Measurements from ENCODE around the gene KLB.

The KLB gene

GRCh38 chr4:39466747-39467146, 60.0 kb downstream of the KLB start:
- no peak for DNase-seq

GRCh38 chr4:39467464-39467863, 60.7 kb downstream of the KLB start:
- no peak for DNase-seq

- peak; percentile 85 for DNase-seq
These were observed 62.8 kb downstream of the KLB start for GRCh38 chr4:39469429-39470077.

DNA sequence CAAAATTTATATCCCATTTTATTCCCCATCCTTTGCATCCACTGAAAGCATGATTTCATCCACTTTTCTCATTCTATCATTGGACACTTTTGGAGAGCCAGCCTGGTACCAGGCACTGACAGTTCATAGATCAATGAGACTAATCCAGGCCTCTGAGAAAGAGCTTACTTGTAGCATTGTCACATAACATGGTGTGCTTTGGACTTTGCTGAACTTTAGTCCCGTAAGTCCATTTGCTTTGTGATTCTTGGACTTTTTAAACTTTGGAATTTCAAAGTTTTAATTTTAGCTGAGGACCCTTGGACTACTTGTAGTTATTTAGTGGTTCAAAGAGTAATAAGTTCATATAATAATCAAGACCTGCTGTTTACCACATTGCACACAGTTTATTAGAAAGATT, 63.7 kb downstream of the KLB start:
- DNase-seq = no peak

- DNase-seq = no peak
These were observed 65.7 kb downstream of the KLB start for GRCh38 chr4:39472396-39472795.

GRCh38 chr4:39476187-39476895, 69.6 kb downstream of the KLB start:
- no peak for DNase-seq

GRCh38 chr4:39480251-39480650, 73.5 kb downstream of the KLB start:
- no peak for DNase-seq

DNA sequence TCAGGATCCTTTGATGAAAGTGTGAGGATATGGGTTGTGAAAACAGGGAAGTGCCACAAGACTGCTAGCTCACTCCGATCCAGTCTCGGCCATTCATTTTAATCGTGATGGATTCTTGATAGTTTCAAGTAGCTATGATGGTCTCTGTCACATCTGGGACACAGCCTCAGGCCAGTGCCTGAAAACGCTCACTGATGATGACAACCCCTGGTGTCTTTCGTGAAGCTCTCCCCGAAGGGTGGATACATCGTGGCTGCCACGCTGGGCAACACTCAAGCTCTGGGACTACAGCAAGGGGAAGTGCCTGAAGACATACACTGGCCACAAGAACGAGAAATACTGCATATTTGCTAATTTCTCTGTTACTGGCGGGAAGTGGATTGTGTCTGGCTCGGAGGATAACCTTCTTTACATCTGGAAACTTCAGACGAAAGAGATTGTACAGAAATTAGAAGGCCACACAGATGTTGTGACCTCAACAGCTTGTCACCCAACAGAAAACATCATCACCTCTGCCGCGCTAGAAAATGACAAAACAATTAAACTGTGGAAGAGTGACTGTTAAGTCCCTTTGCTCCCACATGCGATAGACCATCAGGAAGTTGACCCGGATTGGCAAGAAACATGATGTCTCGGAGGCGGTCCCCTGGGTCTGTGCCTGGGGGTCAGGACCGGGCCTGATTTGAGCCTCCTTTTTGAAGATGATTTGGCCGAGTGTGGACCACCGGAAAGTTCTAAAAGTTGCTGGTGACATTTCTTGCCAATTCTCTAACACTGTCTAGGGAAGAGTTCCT, 74.4 kb downstream of the KLB start:
- DNase-seq = no peak

GRCh38 chr4:39484582-39485272, 78.0 kb downstream of the KLB start:
- DNase-seq = no peak

DNA sequence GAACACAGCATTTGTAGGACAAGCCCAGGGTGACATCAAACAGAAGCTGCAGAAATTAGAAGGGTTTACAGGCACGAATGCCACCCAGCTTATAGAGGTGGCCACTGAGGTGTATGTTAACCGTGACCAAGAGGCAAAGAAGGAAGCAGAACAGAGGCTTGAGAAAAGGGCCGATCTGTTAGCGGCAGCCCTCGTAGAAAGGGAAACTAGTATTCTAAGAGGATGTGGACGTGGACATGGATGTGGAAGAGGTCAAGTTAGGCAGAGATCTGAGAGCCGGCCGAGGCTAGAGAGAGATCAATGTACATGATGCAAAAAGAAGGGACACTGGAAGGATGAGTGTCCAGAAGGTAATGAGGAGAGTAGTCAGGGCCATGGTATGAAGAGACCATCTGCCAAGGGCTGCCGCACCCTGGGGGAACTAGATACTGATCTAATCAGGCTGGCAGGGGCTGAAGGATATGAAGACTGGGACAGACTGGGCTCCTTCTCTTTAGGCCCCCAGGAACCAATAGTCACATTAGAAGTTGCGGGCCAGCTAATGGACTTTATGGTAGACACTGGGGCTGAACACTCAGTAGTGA, 79.6 kb downstream of the KLB start:
- no peak for DNase-seq

DNA sequence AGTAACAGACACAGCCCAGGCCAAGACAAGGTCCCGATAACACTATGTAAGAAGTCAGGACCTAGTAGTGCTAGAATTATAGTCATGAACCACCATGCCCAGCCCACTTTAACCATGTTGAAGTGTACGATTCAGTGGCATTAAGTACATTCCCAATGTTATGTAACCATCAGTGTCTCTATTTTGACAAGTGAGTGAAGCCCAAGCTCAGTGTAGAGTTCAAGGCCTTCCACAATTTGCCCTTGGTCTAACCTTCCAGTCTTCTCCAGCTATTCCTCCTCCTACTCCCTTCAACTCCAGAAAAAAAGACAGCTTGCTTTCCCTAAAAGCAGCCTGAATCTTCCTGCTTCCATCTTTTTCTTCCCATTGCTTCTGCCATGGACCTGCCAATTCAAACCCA, 83.6 kb downstream of the KLB start:
- no peak for DNase-seq

DNA sequence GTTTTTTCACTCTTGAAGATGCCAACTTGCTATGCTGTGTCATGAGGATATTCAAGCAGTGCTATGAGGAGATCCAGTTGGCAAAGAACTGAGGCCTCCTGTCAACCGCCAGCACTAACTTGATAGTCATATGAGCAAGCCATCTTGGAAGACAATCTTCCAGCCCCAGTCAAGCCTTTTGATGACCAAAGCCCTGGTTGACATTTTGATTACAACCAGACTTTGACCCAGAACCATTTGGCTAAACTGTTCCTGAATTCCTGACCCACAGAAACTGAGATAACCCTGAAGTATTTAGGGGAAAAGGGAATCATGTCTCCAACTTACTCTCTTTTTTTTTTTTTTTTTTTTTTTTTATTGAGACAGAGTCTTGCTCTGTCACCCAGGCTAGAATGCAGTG, 87.6 kb downstream of the KLB start:
- no peak for DNase-seq

GRCh38 chr4:39495446-39496213, 88.9 kb downstream of the KLB start:
- DNase-seq = peak; percentile 4

GRCh38 chr4:39497909-39498726, 91.4 kb downstream of the KLB start:
- no peak for DNase-seq

DNA sequence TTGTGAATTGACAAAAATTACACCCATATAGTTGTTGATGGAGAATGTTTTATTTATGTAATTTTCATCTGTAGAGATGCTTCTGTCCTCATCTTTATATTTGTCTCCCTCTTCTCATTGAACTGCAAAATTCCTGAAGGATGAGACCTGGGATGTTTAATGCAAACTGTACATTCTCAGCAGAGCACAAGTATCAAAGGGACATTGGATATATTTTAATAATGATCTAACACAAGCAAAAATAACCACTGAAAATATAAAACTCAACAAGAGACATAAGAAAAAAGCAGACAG, 91.9 kb downstream of the KLB start:
- no peak for DNase-seq
